ENCODE data around the gene SMIM44.

Gene SMIM44

DNA sequence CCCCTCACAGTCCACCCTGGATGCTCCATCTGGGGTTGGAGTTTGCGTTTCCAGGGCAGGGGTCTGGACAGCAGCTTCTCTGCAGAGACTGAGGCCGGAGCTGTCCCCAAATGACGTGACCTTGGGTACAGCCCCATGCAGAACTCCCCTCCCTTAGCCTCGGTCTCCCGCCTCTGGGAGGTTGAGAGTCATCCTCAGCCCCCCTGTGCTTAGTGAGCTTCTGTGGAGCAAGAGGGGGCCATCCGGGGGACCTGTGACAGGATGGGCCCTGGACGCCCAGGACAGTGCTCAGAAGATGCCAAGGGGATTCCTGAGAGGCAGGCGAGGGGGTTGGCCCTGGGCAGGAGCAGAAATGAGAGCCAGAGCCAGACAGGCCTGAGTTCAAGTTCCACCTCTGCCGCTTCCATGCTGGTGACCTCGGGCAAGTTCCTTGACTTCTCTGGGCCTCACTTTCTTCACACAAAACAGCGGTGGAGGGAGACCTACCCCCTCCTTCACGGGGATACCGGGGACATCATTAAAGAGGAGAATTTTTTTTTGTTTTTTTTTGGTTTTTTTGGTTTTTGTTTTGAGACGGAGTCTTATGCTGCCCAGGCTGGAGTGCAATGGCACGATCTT, 23.2 kb downstream of the SMIM44 start:
- Histone ChIP-seq H3K4me3 (no peak overlapping the region), H3K36me3 (peaks cover 50% of the 10 kb centered on the region), H3K27me3 (no peaks in the 10 kb centered on the region), H4K20me1 (peaks cover 56% of the 10 kb centered on the region), H3K4me1 (peaks cover 50% of the 10 kb centered on the region), H3K9me3 (no peaks in the 10 kb centered on the region), H3K4me2 (no peak overlapping the region; the same call in 1 of the 2 replicates), H3K9ac (no peak overlapping the region), H3K27ac (no peak overlapping the region; the same call in 1 of the 2 replicates)
- TF ChIP-seq Cebpa-rat (IDR thresholded peaks at IDR 0.05) = no peak

DNA sequence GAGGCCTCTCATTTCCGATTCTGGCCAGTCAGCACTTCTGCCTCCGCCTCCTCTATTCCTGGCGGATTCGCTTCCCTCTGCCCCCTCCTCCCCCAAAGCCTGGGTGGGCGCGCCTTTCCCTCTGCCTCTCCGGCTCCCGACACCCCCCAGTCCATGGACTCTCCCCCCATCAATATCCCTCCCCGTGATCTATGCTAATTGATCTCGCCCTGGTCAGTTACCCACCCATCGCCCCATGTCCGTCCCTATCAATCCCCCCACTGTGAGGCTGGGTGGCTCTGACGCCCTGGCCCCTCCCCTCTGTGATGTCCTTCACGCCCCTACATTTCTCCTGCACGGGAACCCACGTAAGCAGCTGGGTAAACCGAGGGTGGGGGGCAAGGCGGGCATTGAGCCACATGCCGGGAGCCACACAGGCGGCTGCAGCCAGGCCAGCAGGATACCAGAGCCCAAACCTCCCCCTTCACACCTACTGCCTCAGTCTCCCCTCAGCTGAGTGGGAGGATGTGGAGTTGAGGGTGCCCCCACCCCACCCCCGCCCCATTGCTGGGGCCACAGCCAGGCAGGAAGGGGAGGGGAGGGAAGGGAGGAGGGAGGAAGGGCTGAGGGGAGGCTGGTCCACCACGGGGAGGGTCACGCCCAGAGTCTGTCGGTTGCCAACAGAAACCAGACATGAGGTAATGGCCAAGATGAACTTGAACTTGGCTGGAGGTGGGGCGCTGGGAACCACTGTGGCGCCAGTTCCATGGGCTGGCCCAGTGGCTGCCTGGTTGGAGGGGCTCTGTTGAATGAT, 24.0 kb downstream of the SMIM44 start:
- H3K36me3 ChIP-seq = peaks cover 58% of the 10 kb centered on the region
- H3K4me2 ChIP-seq = peak overlapping the region; percentile 95
- peaks cover 50% of the 10 kb centered on the region for H3K4me1 ChIP-seq
- H3K27ac ChIP-seq = peak overlapping the region; percentile 8; the same call in 1 of the 2 replicates
- H3K27me3 ChIP-seq = no peaks in the 10 kb centered on the region
- no peaks in the 10 kb centered on the region for H3K9me3 ChIP-seq
- no peak overlapping the region for H3K4me3 ChIP-seq
- TF ChIP-seq Cebpa-rat (IDR thresholded peaks at IDR 0.05) = no peak
- H3K9ac ChIP-seq = no peak overlapping the region
- peaks cover 64% of the 10 kb centered on the region for H4K20me1 ChIP-seq

DNA sequence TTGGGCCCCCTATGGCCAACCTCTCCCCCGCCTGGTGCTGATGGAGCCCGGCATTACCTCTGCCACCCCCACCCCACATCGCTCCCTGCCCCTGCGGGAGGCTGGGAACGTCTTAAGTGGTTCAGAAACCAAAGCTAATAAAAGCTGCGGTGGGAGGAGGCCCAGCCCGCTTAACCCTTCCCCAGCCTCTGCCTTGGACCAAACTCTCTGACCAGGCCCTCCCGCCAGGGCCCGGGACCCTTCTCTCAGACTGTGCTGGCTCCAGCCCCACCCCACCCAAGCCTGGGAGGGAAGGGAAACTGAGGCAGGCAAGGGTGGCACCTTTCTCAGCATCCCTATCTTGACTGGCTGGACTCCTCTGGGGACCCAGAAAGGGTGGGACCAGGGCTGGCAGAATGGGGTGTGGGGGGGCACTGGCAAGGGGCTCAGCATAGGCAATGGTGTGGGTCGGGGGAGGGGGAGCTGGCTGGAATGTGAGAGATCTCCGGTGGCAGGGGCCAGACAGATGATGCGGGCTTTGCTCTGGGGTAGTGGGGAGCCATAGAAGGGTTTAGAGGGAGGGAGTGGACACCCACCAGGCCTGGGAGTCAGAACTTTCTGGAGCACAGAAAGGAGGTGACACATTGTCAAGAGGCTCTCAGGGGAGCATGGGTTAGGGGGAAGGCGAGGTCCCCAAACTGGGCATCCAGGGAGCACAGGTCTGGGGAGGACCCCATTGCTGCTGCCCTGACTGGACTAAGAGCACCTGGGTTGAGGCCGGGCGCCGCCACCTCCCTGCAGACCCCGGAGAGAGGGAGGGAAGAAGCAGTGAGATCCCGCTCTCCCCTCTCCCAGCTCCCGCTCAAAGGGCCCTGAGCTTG, 24.8 kb downstream of the SMIM44 start:
- Histone ChIP-seq H3K4me1 (peaks cover 50% of the 10 kb centered on the region), H4K20me1 (peaks cover 73% of the 10 kb centered on the region), H3K27me3 (no peaks in the 10 kb centered on the region), H3K4me2 (peak overlapping the region; percentile 95), H3K4me3 (peak overlapping the region; percentile 53), H3K27ac (peak overlapping the region; percentile 52; the same call in 1 of the 2 replicates), H3K36me3 (peaks cover 61% of the 10 kb centered on the region), H3K9ac (peak overlapping the region; percentile 56; the same call in 1 of the 2 replicates), H3K9me3 (no peaks in the 10 kb centered on the region)
- TF ChIP-seq Cebpa-rat (IDR thresholded peaks at IDR 0.05) = no peak

DNA sequence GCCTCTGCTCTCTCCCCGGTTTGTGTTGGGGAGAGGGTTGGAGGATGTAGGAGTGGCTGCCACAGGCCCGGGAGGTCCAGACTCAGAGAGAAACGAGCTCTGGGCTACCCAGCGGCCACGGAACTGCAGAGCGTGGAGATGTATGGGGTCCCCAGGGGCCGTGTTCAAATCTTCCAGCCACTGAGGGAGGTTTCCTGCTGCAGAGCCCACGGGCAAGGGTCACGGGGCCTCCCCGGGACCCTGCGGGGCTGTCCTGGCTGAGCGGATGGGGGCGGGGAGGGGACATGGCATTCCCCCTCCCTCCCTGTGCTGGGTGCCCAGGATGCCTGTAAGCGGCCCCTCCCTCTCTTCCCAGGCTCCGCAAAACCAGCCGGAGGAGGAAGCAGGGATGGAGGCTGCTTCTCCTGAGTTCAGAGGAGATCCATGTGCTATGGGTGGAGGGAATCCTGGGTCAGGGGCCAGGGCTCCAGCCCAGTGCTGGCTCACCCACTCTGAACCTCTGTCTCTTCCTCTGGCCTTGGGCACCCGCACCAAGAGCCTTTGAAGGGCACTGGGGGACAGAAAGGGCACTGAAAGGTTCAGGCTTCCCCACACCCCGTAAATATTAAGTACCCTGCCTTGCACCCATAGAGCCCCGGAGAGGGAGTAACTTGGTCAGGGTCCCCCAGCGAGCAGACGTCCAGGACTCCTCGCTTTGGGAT, 25.6 kb downstream of the SMIM44 start:
- H4K20me1 ChIP-seq = peaks cover 77% of the 10 kb centered on the region

DNA sequence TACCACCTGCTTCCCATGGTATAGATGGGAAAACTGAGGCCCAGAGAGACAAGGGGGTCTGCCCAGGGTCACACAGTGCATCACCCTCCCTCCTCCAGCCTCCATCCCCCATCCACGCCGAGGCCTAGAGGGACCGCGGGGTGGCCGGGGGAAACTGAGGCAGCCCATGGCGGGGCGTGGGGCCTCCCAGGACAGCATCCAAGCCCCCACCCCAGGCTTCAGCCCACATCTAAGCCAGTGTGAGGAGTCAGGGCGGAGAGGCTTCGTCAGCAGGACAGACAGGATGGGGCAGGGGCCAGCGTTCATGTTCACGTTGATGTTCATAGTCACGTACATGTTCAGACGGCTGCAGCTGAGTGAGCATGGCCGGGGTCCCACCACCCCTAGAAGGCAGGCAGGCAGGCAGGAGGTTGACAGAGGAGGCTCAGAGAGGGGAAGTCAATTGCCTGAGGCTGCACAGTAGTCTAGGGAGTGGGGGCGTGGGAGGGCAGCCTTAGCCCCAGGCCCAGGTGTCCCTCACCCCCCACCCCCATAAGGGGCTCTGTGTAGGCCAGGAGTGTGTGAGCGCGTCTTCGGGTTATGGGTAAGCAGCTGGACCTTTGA, 26.2 kb downstream of the SMIM44 start:
- Histone ChIP-seq H3K4me2 (peak overlapping the region; percentile 95), H3K36me3 (peaks cover 64% of the 10 kb centered on the region), H3K9me3 (no peaks in the 10 kb centered on the region), H3K4me1 (peaks cover 50% of the 10 kb centered on the region), H3K27me3 (no peaks in the 10 kb centered on the region), H4K20me1 (peaks cover 78% of the 10 kb centered on the region), H3K4me3 (peak overlapping the region; percentile 53; the same call in 1 of the 2 replicates), H3K27ac (no peak overlapping the region), H3K9ac (no peak overlapping the region; the same call in 1 of the 2 replicates)
- TF ChIP-seq Cebpa-rat (IDR thresholded peaks at IDR 0.05) = no peak

More for the DNA sequence above, 25.6 kb downstream of the SMIM44 start:
- peak overlapping the region; percentile 56; the same call in 1 of the 2 replicates for H3K9ac ChIP-seq
- peaks cover 62% of the 10 kb centered on the region for H3K36me3 ChIP-seq
- H3K27ac ChIP-seq = peak overlapping the region; percentile 52; the same call in 1 of the 2 replicates
- peak overlapping the region; percentile 53 for H3K4me3 ChIP-seq
- peaks cover 50% of the 10 kb centered on the region for H3K4me1 ChIP-seq
- no peaks in the 10 kb centered on the region for H3K27me3 ChIP-seq
- H3K9me3 ChIP-seq = no peaks in the 10 kb centered on the region
- H3K4me2 ChIP-seq = peak overlapping the region; percentile 95
- TF ChIP-seq Cebpa-rat (IDR thresholded peaks at IDR 0.05) = no peak

DNA sequence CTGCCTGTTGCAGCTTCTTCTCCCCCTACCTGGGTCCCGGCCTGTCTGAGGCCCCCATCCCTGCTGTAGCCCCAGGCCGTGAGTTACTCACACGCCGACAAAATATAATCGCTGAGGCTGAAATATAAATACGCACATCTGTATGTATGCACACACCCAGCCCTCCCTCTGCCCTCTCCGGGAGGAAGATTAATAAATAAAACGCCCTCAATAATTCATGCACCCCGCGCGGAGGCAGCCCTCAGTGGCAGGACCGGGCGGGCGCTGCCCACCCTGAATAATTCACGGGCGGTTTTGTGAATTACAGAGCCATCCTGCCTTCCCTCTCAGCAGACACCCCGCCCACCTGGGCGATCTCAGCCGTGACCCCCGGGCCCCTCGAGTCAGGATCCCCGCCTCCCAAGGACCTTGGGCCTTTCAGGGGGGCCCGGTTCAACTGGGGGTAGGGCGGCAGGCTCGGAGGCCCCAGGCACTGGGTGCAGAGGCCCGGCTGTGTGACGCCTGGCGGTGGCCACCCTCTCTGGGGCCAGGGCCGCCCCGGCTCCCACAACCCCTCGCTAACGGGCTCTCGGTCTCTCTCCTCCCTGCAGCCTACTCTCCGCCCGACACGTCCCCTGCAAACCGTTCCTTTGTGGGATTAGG, 27.2 kb downstream of the SMIM44 start:
- TF ChIP-seq Cebpa-rat (IDR thresholded peaks at IDR 0.05) = no peak
- no peaks in the 10 kb centered on the region for H3K27me3 ChIP-seq
- H3K4me2 ChIP-seq = peak overlapping the region; percentile 95
- no peak overlapping the region for H3K9ac ChIP-seq
- H3K4me3 ChIP-seq = no peak overlapping the region
- peaks cover 78% of the 10 kb centered on the region for H4K20me1 ChIP-seq
- peaks cover 68% of the 10 kb centered on the region for H3K36me3 ChIP-seq
- H3K9me3 ChIP-seq = no peaks in the 10 kb centered on the region
- no peak overlapping the region for H3K27ac ChIP-seq
- peaks cover 57% of the 10 kb centered on the region for H3K4me1 ChIP-seq

DNA sequence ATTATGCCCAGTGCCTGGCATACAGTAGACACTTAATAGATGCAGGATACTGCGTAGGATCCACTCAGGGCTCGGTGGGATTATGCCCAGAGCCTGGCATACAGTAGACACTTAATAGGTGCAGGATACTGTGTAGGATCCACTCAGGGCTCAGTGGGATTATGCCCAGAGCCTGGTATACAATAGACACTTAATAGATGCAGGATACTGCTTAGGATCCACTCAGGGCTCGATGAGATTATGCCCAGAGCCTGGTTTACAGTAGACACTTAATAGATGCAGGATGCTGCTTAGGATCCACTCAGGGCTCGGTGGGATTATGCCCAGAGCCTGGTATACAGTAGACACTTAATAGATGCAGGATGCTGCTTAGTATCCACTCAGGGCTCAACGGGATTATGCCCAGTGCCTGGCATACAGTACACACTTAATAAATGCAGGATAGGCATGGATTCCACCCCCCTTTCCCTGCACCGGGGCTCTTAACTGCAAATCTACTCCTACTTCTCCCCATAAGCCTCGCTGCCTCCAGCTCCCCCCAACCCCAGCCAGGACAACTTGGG, 27.8 kb downstream of the SMIM44 start:
- no peaks in the 10 kb centered on the region for H3K27me3 ChIP-seq
- H3K36me3 ChIP-seq = peaks cover 68% of the 10 kb centered on the region
- H4K20me1 ChIP-seq = peaks cover 78% of the 10 kb centered on the region
- peak overlapping the region; percentile 95 for H3K4me2 ChIP-seq
- H3K4me3 ChIP-seq = no peak overlapping the region
- H3K27ac ChIP-seq = no peak overlapping the region
- TF ChIP-seq Cebpa-rat (IDR thresholded peaks at IDR 0.05) = no peak
- no peaks in the 10 kb centered on the region for H3K9me3 ChIP-seq
- H3K4me1 ChIP-seq = peaks cover 63% of the 10 kb centered on the region
- H3K9ac ChIP-seq = no peak overlapping the region

DNA sequence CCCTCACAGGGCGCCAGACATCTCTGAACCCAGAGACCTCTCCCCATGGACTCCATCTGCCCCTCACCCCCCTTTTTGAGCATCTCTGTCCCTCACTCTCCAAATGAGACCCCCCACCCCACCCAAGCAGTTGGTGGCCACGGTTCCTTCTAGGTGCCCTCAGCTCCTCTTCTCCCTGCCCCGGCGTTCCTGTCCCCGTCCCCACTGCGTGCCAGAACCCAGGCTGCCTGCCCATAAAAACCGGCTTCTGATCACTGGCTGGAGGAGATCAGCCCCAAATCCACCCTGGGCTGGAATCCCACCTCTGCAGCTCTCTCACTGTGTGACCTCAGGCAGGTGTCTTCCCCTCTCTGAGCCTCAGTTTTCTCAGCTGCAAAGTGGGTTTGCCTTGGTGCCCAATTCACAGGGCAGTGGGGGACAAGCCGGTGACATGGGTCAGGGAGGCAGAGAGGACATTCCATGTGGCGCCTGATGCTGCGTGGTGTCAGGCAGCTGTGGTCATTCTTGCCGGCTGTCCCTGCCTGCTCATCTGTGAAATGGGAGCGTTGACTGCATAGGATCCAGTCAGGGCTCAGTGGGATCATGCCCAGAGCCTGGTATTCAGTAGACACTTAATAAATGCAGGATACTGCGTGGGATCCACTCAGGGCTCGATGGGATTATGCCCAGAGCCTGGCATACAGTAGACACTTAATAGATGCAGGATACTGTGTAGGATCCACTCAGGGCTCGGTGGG, 28.4 kb downstream of the SMIM44 start:
- H4K20me1 ChIP-seq = peaks cover 74% of the 10 kb centered on the region

More for the DNA sequence above, 28.4 kb downstream of the SMIM44 start:
- Histone ChIP-seq H3K9me3 (no peaks in the 10 kb centered on the region), H3K27ac (no peak overlapping the region), H3K36me3 (peaks cover 68% of the 10 kb centered on the region), H3K4me1 (peaks cover 61% of the 10 kb centered on the region), H3K27me3 (no peaks in the 10 kb centered on the region), H3K4me3 (no peak overlapping the region), H3K9ac (no peak overlapping the region), H3K4me2 (no peak overlapping the region)
- no peak for TF ChIP-seq Cebpa-rat (IDR thresholded peaks at IDR 0.05)
